Measurements from ENCODE around the gene IQSEC1.

The IQSEC1 gene

DNA sequence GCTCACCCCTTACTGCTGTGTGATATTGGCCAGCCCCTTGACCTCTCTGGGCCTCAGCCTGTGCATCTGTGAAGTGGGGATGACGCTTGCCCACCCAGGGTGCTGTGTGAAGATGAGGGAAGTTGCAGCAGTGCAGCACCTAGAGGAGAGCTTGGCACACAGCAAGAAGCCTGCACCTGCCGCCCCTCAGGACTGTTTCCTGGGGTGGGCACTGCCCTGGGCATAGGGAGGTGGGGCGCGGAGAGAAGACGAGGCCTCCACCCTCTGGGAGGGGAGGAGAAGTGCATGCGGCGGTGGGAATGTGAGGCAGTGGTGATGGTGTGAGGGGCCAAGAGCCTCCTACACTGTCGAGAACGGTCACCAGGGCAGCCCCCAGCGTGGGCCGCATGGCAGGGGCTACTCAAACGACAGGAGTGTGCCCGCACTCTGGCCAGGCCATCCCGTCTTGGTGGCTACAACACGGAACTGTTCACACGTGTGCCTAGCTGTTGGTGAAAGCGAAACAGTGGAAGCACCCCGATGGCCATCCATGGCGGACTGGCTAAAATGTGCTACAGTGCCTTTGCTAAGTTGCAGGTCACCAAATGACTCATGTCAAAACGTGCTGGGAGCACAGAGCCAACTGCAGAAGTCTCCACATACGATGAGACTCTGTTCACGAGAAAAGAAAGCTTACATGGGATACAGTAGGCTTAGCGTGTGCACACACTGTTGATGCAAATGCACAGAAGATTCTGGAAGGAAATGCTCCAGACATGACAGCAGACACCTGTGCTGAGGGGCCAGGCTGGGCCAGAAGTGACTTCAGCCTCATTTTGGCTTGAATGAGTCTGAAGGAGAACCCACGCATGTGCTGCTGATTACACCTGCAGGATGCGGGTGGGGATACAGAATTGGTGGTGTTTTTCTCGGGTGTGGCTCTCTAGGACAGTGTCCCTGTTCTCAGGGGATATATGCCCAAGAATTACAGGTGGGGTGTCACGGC is 40.4 kb upstream of the IQSEC1 start:
- no peak overlapping the region for H3K9ac ChIP-seq (ENCODE audit: low read depth, low read length)
- H3K9me3 ChIP-seq (ENCODE audit: insufficient read depth, low read depth, low read length) = no peaks in the 10 kb centered on the region
- no peaks in the 10 kb centered on the region for H3K36me3 ChIP-seq (ENCODE audit: insufficient read depth, low read length)
- no peaks in the 10 kb centered on the region for H3K27me3 ChIP-seq (ENCODE audit: insufficient read depth, low read length)
- WGBS = 87% methylated on average over 27 of the region's 27 CpGs
- no peak overlapping the region for H3K4me3 ChIP-seq (ENCODE audit: low read length)
- no peak overlapping the region for H3K27ac ChIP-seq (ENCODE audit: low read depth, low read length)
- H3K4me1 ChIP-seq (ENCODE audit: insufficient read depth, low read length) = no peaks in the 10 kb centered on the region; the same call in 1 of the 2 replicates

DNA sequence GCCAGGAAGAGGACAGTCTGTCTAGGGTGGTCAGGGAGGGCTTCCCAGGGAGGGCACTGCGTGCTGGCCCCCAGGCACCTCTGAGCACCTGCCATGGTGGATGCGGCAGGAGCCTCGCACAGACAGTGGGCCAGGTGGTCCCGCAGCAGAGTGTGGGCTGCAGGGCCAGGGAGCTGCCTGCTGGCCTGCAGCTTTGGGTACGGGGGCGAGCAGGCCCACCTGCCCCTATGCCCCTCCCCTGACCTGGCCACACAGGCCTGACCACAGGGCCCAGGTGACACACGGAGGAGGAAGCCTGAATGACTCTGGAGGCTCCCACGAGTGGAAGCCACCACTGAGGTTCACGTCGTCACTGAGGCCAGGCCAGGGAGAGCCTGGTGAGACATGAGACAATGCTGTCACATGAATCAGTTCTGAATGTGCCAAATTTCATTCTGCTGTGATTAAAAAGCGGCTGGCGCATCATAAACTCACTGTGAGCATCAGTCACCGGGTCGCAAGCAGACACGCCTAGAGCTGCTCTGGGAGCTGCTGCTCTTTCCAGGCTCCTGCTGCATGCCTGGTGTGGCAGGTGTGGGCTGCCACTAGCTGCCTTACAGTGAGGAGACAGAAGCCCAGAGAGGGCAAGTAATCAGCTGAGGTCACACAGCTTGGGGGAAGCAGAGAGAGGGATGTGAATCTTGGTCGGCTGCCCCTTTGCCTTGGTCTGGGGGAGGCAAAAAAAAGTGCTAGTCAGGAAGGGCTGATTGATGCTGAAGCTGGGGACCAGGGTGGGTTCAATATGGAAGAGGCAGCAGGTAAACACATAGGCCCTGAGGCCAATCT is 39.5 kb upstream of the IQSEC1 start:
- Histone ChIP-seq H3K27ac (ENCODE audit: low read depth, low read length) (no peak overlapping the region), H3K27me3 (ENCODE audit: insufficient read depth, low read length) (no peaks in the 10 kb centered on the region), H3K4me3 (ENCODE audit: low read length) (no peak overlapping the region), H3K36me3 (ENCODE audit: insufficient read depth, low read length) (no peaks in the 10 kb centered on the region), H3K4me1 (ENCODE audit: insufficient read depth, low read length) (no peaks in the 10 kb centered on the region; the same call in 1 of the 2 replicates), H3K9me3 (ENCODE audit: insufficient read depth, low read depth, low read length) (no peaks in the 10 kb centered on the region), H3K9ac (ENCODE audit: low read depth, low read length) (no peak overlapping the region)
- WGBS = 90% methylated on average over 16 of the region's 16 CpGs

DNA sequence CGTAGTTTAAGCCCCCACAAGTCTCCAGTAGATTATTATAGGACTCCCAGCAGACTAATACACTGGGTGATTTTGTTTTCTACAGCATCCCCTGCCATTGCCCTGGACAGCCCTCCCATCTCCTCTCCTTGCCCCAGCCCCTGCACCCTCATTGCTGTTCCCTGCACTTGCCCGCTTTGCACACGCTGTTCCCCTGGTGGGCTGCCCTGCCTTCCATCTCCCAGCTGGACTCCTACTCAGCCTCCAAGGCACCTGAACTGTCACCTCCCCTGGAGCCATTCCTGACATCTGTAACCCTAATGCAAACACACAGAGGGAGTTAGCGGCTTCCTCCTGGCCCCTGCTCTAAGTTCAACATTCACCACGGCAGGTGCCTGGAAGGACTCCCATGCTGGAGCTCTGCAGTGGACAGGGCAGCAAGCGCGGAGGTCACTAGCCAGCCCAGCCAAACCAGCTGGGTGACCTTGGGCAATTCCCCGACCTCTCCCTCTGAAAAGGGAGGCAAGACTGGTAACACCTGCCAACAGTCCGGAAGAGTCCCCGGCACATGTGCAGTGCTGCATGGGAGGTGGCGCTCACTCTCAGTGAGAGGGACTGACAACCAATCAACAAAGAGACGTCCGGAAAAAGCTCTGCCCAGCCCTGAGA is 38.8 kb upstream of the IQSEC1 start:
- Histone ChIP-seq H3K9ac (ENCODE audit: low read depth, low read length) (no peak overlapping the region), H3K27ac (ENCODE audit: low read depth, low read length) (no peak overlapping the region), H3K36me3 (ENCODE audit: insufficient read depth, low read length) (no peaks in the 10 kb centered on the region), H3K4me3 (ENCODE audit: low read length) (no peak overlapping the region), H3K9me3 (ENCODE audit: insufficient read depth, low read depth, low read length) (no peaks in the 10 kb centered on the region), H3K4me1 (ENCODE audit: insufficient read depth, low read length) (no peaks in the 10 kb centered on the region; the same call in 1 of the 2 replicates), H3K27me3 (ENCODE audit: insufficient read depth, low read length) (no peaks in the 10 kb centered on the region)
- 85% methylated on average over 13 of the region's 13 CpGs for WGBS

DNA sequence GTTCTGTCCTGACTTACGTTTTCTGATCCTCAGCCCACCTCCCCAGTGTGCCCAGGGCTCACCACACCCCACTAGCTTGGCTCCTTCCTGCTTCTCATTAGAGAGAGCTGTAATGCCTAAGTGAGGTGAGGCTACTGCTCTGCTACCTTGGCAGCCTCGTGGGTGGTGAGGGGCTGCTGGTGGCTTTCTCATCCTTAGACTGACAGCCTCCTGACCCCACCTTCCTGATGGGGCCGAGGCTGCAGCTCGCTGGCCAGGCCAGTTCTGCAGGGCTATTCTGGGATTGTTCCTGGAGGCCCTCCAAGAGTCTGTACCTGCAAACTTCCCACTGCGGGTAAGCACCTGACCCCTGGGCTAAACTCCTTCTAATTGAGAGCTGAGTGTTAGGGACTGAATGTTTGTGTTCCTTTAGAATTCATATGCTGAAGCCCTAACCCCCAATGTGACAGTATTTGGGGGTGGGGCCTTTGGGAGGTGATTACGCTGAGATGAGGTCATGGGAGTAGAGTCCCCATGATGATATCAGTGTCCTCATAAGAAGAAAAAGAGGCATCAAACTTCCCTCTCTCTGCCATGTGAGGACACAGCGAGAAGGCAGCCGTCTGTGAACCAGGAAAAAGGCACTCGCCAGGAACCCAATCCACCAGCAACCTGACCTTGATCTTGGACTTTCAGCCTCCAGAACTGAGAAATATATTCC is 38.1 kb upstream of the IQSEC1 start:
- Histone ChIP-seq H3K27ac (ENCODE audit: low read depth, low read length) (no peak overlapping the region), H3K4me3 (ENCODE audit: low read length) (no peak overlapping the region), H3K4me1 (ENCODE audit: insufficient read depth, low read length) (no peaks in the 10 kb centered on the region; the same call in 1 of the 2 replicates), H3K9me3 (ENCODE audit: insufficient read depth, low read depth, low read length) (no peaks in the 10 kb centered on the region), H3K36me3 (ENCODE audit: insufficient read depth, low read length) (no peaks in the 10 kb centered on the region), H3K27me3 (ENCODE audit: insufficient read depth, low read length) (no peaks in the 10 kb centered on the region), H3K9ac (ENCODE audit: low read depth, low read length) (no peak overlapping the region)
- WGBS = 74% methylated on average over 9 of the region's 9 CpGs

DNA sequence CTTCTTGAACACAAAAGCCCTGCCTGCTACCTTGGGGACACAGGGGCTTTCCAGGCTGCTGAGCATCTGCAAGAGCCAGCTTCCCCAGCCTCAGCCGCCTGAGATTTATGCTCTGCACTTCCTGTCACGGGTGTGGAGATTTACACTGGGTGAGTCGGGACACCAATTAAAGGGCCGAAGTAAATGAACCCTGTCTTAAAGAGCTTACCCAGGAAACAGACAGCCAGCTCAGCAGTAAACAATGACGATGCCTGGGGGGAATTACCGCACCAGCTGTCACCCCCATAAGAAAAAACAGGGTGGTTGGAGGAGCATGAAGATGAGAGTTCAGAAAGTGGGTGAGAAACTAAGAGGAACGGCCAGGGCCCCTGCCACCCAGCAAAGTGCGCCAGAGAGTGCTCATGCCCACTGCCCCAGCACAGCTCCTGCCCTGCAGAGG is 37.5 kb upstream of the IQSEC1 start:
- no peaks in the 10 kb centered on the region for H3K27me3 ChIP-seq (ENCODE audit: insufficient read depth, low read length)
- no peak overlapping the region for H3K4me3 ChIP-seq (ENCODE audit: low read length)
- H3K4me1 ChIP-seq (ENCODE audit: insufficient read depth, low read length) = no peaks in the 10 kb centered on the region; the same call in 1 of the 2 replicates
- WGBS = 77% methylated on average over 8 of the region's 8 CpGs
- no peak overlapping the region for H3K27ac ChIP-seq (ENCODE audit: low read depth, low read length)
- H3K9me3 ChIP-seq (ENCODE audit: insufficient read depth, low read depth, low read length) = no peaks in the 10 kb centered on the region
- no peaks in the 10 kb centered on the region for H3K36me3 ChIP-seq (ENCODE audit: insufficient read depth, low read length)
- no peak overlapping the region for H3K9ac ChIP-seq (ENCODE audit: low read depth, low read length)

DNA sequence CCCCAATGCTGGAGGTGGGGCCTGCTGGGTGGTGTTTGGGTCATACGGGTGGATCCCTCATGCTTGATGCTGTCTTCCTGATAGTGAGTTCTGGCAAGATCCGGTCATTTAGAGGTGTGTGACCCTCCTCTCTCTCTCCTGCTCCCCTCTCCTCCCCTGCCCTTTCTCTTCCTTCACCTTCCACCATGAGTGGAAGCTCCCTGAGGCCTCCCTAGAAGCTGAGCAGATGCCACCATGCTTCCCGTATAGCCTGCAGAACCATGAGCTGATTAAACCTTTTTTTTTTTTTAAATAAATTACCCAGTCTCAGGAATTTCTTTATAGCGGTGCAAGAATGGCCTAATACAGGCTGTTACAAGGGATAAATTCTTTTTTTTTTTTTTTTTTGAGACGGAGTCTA is 36.3 kb upstream of the IQSEC1 start:
- H3K4me3 ChIP-seq (ENCODE audit: low read length) = no peak overlapping the region
- H3K27me3 ChIP-seq (ENCODE audit: insufficient read depth, low read length) = no peaks in the 10 kb centered on the region
- no peaks in the 10 kb centered on the region for H3K36me3 ChIP-seq (ENCODE audit: insufficient read depth, low read length)
- 96% methylated on average over 5 of the region's 5 CpGs for WGBS
- no peaks in the 10 kb centered on the region; the same call in 1 of the 2 replicates for H3K4me1 ChIP-seq (ENCODE audit: insufficient read depth, low read length)
- H3K9ac ChIP-seq (ENCODE audit: low read depth, low read length) = no peak overlapping the region
- no peaks in the 10 kb centered on the region for H3K9me3 ChIP-seq (ENCODE audit: insufficient read depth, low read depth, low read length)
- H3K27ac ChIP-seq (ENCODE audit: low read depth, low read length) = no peak overlapping the region

DNA sequence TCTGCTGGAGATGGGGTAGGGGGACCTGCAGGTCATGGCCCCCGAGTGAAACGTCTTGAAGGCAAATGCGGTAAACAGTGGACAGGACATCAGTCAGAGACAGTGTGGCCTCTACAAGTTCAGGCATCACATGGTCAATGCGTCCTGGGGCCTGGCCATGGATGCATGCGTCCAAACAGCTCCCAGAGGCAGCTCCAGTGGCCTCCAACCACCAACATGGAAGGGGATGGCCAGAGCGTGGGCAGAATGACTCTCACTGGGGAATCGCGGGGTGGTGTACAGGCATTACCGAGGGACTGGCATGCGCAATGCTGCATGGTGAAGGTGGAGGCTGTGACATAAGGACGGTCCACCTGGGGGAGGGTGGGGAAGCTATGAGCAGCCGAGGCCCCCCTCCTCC is 35.6 kb upstream of the IQSEC1 start:
- 95% methylated on average over 11 of the region's 12 CpGs for WGBS
- H3K36me3 ChIP-seq (ENCODE audit: insufficient read depth, low read length) = no peaks in the 10 kb centered on the region
- H3K9me3 ChIP-seq (ENCODE audit: insufficient read depth, low read depth, low read length) = no peaks in the 10 kb centered on the region
- H3K27ac ChIP-seq (ENCODE audit: low read depth, low read length) = no peak overlapping the region
- H3K9ac ChIP-seq (ENCODE audit: low read depth, low read length) = no peak overlapping the region
- no peak overlapping the region for H3K4me3 ChIP-seq (ENCODE audit: low read length)
- no peaks in the 10 kb centered on the region; the same call in 1 of the 2 replicates for H3K4me1 ChIP-seq (ENCODE audit: insufficient read depth, low read length)
- H3K27me3 ChIP-seq (ENCODE audit: insufficient read depth, low read length) = no peaks in the 10 kb centered on the region

DNA sequence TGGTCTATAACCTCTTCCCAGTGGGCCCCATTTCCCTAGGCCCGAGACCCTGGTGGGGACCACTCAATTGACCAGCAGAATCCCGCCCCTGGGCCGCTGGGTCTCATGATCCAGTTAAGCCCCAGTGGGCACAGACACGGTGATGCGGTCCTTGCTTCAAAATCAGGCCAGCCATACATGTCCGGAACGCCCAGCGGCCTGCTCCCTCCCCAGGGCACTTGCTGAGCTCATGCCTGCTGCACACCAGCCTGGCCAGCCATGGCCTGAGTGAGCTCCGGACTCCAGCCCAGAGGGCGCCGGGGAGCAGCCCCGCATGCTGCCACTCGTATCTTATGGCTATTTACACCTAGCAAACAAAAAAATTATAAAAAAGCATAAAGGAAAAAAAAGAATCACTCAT is 34.4 kb upstream of the IQSEC1 start:
- H3K36me3 ChIP-seq (ENCODE audit: insufficient read depth, low read length) = no peaks in the 10 kb centered on the region
- no peak overlapping the region for H3K4me3 ChIP-seq (ENCODE audit: low read length)
- H3K27me3 ChIP-seq (ENCODE audit: insufficient read depth, low read length) = no peaks in the 10 kb centered on the region
- WGBS = 82% methylated on average over 13 of the region's 13 CpGs
- no peaks in the 10 kb centered on the region for H3K9me3 ChIP-seq (ENCODE audit: insufficient read depth, low read depth, low read length)
- H3K4me1 ChIP-seq (ENCODE audit: insufficient read depth, low read length) = no peaks in the 10 kb centered on the region; the same call in 1 of the 2 replicates
- H3K27ac ChIP-seq (ENCODE audit: low read depth, low read length) = no peak overlapping the region
- H3K9ac ChIP-seq (ENCODE audit: low read depth, low read length) = no peak overlapping the region

DNA sequence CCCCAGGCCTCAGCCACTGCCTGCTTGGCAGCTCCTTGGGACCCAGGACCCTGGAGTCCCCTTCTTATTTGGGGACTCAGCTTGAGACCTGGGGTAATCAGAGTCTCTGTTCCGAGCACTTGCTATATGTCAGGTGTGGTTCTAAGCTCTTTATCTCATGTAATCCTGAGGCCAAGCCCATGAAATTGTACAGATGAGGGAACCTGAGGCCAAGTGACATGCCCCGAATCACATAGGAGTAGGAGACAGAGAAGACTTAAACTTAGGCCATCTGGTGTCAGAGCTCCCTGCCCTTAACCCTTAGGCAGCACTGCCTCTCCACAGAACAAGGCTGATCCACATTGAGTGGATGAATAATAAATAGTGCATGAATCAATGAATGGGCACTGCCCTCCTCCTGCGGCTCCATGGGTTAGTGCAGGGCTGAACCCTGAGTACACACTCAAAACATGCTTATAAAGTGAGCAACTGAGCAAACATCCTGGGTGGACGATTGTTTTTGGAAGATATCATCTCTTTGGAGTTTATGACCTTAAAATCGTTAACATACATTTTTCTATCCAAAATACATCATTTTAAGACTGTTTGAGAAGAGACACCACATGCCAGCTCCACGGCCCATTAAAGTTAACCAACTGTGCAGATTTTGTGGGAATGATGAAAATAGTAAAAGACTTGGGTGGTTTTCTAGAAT is 33.2 kb upstream of the IQSEC1 start:
- Histone ChIP-seq H3K4me3 (ENCODE audit: low read length) (no peak overlapping the region), H3K27ac (ENCODE audit: low read depth, low read length) (no peak overlapping the region), H3K9me3 (ENCODE audit: insufficient read depth, low read depth, low read length) (no peaks in the 10 kb centered on the region), H3K36me3 (ENCODE audit: insufficient read depth, low read length) (no peaks in the 10 kb centered on the region), H3K27me3 (ENCODE audit: insufficient read depth, low read length) (no peaks in the 10 kb centered on the region), H3K9ac (ENCODE audit: low read depth, low read length) (no peak overlapping the region), H3K4me1 (ENCODE audit: insufficient read depth, low read length) (no peaks in the 10 kb centered on the region; the same call in 1 of the 2 replicates)
- WGBS = 96% methylated on average over 6 of the region's 6 CpGs

DNA sequence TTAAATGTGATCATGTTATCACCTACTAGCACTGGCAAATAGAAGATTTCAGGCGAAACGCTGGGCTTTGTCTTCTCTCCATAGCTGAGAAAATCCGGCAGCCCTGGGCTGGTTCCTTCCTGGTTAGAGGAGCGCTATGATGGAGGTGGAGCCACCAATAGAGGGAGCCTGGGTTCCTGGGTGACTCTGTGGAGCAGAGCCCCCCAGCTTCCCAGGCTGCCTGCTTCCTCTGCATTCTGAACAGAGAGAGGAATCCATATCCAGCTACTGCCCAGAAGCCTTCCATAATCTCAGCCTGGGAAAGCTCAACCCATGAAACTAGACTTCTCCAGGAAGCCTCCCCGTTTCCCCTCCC is 32.6 kb upstream of the IQSEC1 start:
- WGBS = 89% methylated on average over 5 of the region's 5 CpGs
- H3K9ac ChIP-seq (ENCODE audit: low read depth, low read length) = no peak overlapping the region
- no peak overlapping the region for H3K27ac ChIP-seq (ENCODE audit: low read depth, low read length)
- H3K9me3 ChIP-seq (ENCODE audit: insufficient read depth, low read depth, low read length) = no peaks in the 10 kb centered on the region
- H3K36me3 ChIP-seq (ENCODE audit: insufficient read depth, low read length) = no peaks in the 10 kb centered on the region
- no peaks in the 10 kb centered on the region for H3K27me3 ChIP-seq (ENCODE audit: insufficient read depth, low read length)
- H3K4me3 ChIP-seq (ENCODE audit: low read length) = no peak overlapping the region
- H3K4me1 ChIP-seq (ENCODE audit: insufficient read depth, low read length) = no peaks in the 10 kb centered on the region; the same call in 1 of the 2 replicates

Measured in HUES64 (cell line).